Esophagus muscularis mucosa (tissue), 4 donors: ENCODE data around the gene PLCH1.

Source experiments
- EP300 ChIP-seq: sonication (generic); formaldehyde crosslinking; IDR thresholded peaks from one replicate; pipeline ENCODE4 v1.6.1; 2017; ENCODE audit warnings: antibody characterized with exemption
- POLR2A ChIP-seq: fragments of 450-650 bp; IDR thresholded peaks from one replicate; pipeline ENCODE4 v1.6.1; 2017; ENCODE audit warnings: antibody characterized with exemption, moderate library complexity, mild to moderate bottlenecking, low read depth
- POLR2AphosphoS5 ChIP-seq, 2 donors: sonication (generic); formaldehyde crosslinking; IDR thresholded peaks; one replicate each; pipeline ENCODE4 v1.6.1; 2017; ENCODE audit warnings: antibody characterized with exemption in 2 of 2
- TF ChIP-seq, protein P1 (sequence below), 3 experiments: fragments of 200-600 bp in 2 of 3; fragments of 450-650 bp in 1 of 3; sonication (generic) in 2 of 3; IDR thresholded peaks; one replicate each; pipeline ENCODE4 v1.5.1; 2017 to 2019; ENCODE audit warnings: antibody characterized with exemption in 3 of 3, mild to moderate bottlenecking in 2 of 3, moderate library complexity in 1 of 3

DNA sequence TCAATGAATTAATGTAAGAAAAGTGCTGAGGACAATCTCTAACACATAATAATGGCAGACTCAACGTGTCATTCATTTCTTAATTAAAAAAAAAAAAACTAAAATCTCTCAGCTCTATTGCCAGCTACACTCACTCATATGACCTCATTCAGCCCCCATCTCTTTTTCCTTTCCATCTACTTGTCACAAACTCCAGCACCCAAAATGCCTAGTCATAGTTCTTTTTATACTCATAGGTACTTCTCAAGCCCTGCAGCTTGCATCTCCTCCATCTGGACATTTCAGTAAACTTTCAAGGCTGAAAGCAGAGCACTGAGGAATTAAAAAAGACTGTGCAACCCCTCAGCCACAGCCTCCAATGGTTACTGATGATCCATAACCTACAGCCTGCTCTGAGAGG is 109.8 kb downstream of the PLCH1 start:
- TF ChIP-seq POLR2AphosphoS5 (IDR thresholded peaks at IDR 0.05) (no peak), EP300 (no peak), POLR2A (no peak)
- TF ChIP-seq, protein P1, sequence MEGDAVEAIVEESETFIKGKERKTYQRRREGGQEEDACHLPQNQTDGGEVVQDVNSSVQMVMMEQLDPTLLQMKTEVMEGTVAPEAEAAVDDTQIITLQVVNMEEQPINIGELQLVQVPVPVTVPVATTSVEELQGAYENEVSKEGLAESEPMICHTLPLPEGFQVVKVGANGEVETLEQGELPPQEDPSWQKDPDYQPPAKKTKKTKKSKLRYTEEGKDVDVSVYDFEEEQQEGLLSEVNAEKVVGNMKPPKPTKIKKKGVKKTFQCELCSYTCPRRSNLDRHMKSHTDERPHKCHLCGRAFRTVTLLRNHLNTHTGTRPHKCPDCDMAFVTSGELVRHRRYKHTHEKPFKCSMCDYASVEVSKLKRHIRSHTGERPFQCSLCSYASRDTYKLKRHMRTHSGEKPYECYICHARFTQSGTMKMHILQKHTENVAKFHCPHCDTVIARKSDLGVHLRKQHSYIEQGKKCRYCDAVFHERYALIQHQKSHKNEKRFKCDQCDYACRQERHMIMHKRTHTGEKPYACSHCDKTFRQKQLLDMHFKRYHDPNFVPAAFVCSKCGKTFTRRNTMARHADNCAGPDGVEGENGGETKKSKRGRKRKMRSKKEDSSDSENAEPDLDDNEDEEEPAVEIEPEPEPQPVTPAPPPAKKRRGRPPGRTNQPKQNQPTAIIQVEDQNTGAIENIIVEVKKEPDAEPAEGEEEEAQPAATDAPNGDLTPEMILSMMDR (IDR thresholded peaks at IDR 0.05), result no peak
